ENCODE data around the gene KLHL42.
"Not testable (repeated sequence)": the region's sequence is repeated elsewhere in the genome, so short reads cannot be mapped to it uniquely, and the experiment has no call there.

Gene KLHL42, protein sequence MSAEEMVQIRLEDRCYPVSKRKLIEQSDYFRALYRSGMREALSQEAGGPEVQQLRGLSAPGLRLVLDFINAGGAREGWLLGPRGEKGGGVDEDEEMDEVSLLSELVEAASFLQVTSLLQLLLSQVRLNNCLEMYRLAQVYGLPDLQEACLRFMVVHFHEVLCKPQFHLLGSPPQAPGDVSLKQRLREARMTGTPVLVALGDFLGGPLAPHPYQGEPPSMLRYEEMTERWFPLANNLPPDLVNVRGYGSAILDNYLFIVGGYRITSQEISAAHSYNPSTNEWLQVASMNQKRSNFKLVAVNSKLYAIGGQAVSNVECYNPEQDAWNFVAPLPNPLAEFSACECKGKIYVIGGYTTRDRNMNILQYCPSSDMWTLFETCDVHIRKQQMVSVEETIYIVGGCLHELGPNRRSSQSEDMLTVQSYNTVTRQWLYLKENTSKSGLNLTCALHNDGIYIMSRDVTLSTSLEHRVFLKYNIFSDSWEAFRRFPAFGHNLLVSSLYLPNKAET

DNA sequence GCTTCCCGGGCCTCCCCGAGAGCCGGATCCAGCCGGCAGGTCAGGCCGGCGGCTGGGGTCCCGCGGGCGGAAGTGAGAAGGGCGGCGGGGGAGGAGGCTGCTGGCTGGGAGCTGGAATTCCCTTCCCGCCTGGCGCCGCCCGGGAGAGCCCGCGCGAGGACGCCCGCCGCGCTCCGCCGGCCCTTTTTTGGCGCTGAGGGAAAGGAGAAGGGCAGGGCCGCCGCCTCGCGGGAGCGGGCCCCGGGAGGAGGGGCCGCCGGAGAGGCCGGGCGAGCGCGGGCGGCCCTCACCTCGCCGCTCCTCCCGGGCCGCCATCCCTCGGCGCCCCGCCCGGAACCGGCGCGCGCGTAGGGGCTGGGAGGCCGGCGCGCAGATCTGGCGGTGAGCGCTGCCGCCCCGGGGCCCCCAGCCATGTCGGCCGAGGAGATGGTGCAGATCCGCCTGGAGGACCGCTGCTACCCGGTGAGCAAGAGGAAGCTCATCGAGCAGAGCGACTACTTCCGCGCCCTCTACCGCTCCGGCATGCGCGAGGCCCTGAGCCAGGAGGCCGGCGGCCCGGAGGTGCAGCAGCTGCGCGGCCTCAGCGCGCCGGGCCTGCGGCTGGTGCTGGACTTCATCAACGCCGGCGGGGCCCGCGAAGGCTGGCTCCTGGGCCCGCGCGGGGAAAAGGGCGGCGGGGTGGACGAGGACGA, at the start of gene KLHL42, which contains the start of gene MANSC4:
Gene KLHL42 (plus strand): TSS at position 314 of the 692 bp plus-strand sequence. CDS start 98 bp downstream, at position 412.
Gene MANSC4 (minus strand): TSS at position 317 of the 692 bp plus-strand sequence. CDS start 8,960 bp downstream, outside the sequence.
- peak; percentile 78 for DNase-seq

DNA sequence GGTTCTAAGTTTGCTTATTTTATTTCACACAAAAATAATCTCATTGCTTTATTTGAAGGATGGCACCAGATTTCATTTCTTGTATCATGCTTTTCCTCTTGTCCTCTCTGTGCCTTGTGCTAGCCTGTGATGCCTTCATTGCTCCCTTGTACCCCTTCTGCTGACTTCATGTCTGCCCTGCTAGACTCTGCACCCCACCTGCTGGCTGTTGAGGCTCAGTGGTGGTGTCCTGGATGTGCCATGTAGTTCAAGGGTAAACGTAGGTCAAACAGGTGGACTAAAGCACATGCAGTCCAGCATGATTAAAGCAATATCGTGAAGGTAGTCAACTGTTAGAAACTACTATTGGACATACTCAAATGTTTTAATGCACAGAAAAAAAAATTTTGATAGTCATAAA, 47.8 kb upstream of the KLHL42 start:
- DNase-seq = peak; percentile 21

DNA sequence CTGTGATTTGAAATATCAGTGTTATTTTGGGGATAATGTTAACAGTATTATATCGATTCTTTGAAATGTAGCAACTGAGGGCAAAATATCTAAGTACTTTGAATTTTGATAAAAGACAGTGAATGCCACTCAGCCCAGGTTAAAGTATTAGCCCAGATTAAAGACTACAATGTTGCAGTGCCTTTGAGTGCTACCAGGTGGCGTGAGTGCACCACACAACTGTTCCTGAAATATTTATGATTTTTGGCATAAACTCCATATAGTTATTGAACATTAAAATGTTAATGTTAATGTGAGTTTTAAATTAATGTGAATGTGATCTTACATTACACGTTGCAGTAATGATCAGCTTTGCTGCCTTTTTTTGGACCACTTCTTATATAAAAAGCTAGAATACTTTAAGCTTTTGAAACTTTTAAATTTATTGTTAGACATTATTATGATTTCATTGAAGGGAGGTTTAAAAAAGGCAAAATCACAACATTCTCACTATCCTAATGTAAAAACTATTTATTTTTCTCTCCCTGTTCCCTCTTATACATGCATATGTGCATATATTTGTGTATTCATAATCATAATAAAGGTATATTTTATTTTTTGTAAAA, 46.9 kb upstream of the KLHL42 start:
- peak; percentile 29 for DNase-seq

DNA sequence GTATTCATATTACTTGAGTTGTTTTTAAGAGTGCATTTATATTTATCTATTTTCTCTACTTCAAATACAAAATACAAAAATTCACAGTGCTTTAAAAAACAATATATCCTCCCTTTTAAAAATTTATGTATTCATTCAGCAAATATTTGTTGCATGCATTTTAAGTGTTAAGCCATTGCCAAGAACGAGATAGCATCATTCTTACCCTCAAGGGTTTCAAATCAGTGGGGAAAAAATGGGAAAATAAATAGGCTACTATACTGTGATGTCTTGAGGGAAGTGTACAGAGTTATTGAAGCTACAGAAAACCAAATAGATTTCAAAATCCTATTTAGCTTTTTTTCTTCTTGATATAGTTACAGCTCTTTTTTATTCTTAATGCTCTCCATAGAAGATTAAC, 46.2 kb upstream of the KLHL42 start:
- DNase-seq = no peak

DNA sequence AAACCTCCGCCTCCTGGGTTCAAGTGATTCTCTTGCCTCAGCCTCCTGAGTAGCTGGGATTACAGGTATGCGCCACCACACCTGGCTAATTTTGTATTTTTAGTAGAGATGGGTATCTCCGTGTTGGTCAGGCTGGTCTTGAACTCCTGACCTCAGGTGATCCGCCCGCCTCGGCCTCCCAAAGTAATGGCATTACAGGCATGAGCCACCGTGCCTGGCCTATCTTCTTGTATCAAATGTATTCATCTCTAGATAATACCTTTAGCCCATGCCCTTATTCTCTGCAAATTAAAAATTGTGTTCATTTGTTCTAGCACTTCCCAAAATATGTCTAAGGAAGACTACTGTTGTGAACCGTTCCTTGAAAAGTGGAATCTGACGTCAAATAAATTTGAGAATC, 45.7 kb upstream of the KLHL42 start:
- DNase-seq = not testable (repeated sequence)

DNA sequence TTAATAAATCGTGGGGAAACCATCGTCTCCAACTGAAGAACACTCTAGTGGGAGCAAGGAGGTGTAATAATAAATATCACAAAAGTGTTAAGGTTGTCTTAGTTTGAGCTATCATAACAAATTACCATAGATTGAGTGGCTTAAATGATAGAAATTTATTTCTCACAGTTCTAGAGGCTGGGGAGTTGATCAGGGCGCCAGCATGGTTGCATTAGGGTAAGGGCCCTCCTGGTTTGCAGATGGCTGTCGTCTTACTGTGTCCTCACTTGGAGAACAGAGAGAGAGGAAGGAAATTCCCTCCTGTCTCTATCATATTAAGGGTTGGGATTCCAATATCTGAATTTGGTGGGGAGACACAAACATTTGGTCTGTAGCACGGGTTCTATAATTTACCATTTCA, 36.4 kb upstream of the KLHL42 start:
- no peak for DNase-seq

DNA sequence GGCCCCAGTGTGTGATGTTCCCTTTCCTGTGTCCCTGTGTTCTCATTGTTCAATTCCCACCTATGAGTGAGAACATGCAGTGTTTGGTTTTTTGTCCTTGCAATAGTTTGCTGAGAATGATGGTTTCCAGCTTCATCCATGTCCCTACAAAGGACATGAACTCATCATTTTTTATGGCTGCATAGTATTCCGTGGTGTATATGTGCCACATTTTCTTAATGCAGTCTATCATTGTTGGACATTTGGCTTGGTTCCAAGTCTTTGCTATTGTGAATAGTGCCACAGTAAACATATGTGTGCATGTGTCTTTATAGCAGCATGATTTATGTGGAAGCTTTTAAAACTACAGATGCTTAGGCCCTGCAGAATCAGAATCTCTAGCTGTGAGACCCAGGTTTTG, 34.3 kb upstream of the KLHL42 start:
- not testable (repeated sequence) for DNase-seq

DNA sequence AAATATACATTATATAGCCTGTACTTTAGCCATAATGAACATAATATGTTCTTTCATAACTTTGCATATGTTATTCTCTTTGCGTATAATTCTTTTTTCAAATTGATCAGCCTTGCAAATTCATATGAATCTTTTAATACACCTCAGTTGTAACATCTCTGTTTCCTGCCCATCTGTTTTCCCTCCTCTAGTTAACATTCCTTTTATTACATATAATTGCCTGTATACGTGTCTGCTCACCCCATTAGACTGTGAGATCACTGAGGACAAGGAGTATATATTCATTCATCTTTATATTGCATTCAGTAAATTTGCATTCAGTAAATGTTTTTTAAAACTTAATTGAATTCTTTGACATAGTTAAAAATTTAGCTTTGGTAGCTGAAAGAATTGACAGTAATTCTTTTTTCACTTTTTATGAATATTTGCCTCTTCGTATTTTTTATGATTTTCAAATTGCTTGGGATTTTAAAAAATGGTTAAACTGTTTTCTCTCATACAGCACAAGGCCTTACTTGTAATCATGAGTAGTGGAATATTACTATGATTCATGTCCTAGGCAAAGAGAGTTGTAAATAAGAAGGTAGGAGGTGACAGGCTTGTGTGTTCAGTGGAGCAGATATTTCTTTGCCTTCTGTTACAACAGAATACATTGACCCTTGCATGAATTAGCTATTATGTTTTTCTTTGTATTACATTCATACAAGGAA, 32.8 kb upstream of the KLHL42 start:
- no peak for DNase-seq

DNA sequence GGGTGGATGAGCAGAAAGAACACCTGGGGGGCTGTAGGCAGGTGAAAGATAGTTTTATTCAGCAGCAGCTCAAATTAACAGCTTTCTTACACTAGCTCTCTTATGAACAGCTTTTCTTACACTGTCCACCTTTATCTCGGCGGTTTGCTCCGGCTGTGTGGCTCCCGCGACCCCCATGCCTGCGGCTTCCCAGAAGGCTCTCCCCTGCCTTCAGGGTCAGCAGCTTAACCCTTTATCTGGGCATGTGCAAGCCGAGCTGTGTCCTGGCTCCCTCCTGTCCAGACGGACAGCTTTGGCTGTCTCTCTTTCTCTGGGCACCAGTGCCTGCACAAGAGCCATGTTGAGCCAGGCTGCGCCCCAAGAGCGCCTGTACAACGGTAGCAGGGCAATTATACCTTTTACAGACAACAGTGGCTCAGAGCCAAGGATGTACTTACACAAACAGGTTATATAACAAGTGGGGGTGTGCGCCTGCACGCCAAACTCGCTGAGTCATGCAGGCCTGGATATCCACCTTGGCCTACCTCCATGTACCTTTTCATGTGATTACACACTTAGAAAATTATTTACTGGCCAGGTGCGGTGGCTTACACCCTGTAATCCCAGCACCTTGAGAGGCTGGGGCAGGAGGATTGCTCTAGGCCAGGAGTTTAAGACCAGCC, 28.5 kb upstream of the KLHL42 start:
- peak; percentile 15 for DNase-seq

DNA sequence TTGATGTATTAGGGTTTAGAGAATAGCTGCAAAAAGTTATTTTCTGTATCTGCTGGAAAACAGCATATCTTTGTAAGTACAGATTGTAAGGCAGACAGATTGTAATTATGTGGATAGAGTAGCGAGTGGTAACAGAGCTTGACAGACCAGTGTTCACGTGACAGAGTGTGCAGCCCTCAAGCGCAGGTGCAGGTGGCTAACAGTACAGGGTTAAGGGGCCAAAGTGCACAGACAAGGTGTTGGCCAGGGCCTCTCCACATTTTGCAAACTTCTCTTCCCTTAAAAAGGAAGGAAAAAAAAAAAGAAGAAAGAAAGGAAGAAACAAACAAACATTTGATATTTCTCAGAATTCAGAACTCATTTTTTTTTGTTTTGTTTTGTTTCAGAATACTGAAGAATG, 25.2 kb upstream of the KLHL42 start:
- no peak for DNase-seq

DNA sequence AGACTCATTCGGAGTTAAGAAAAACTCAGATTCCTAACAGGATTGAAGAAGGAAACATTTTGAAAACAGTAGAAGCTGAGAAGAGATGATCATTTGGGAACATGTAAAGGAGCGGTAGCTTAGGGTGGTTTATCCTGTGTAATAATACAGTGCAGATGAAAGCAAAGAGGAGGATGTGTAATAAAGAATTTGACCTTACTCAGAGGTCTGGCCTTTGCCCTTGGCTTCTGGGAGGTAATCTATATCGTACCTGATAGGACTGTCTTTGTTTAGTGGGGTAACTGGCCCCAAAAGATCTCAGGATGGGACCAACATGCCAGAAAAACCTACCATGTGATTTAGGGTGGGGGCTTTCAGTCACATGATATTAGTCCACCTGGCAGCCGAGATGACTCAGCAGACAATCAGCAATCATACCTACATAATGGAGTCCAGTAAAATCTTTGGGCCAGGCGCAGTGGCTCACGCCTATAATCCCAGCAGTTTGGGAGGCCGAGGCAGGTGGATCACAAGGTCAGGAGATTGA, 23.3 kb upstream of the KLHL42 start:
- DNase-seq = no peak

DNA sequence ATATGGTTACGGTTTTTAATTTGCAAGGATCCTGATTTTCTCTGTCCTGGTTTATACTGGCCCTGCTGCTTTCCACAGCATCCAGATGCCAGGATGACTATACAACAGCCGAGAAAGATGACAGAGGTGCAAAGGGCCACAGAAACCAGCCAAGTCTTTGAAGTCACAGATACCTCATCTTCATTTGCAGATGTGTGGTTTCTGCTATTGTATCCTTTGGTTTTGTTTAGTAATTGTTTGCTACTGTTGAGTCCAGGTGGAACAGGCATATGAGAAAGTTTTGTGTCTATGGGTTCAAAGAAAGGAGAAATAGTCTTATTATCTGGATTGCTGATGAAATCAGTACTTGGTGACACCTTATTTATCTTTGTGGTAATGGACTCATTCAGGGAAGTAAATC, 17.3 kb upstream of the KLHL42 start:
- DNase-seq = no peak

DNA sequence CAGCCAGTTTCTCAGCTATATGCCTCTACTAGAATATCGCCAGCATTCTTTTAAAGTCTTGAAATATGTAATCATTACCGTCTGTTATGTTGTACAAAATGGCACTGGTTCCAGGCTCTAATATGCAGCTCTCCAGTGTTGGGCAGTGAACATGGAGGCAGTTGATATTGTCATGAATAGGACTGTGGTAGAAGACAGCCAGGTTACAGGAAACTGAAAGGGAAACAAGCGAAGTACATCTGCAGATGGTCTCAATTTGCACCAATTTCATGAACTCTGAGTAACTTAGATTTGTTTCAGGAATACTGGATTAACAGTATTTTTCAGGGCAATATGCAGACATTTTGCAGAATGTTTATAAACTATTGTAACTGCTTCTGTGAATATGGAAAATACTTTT, 13.4 kb upstream of the KLHL42 start:
- no peak for DNase-seq

DNA sequence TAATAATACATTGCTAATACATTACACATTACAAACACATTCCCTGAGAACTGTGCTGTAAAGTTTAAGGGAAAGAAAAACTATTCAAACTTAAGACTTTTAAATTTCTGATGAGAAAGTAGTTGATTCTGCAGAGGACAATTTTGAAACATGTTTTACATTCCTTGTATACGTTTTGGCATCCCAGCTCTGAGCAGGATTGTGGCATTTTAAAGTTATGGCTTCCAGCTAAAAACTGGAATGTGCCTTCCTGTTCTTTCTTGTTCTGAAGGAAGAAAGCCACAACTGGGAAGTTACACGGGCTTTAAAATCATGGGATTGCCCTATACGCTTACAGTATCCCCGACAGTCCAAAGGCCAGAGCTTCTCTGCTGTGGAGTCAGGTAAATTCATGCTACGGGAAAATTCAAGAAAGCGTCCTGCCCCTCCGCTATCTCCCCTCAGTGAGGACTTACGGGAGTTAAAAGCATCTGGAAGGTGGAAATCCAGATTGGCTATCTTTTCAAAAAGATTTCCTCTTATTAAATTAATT, 10.8 kb upstream of the KLHL42 start:
- DNase-seq = no peak

DNA sequence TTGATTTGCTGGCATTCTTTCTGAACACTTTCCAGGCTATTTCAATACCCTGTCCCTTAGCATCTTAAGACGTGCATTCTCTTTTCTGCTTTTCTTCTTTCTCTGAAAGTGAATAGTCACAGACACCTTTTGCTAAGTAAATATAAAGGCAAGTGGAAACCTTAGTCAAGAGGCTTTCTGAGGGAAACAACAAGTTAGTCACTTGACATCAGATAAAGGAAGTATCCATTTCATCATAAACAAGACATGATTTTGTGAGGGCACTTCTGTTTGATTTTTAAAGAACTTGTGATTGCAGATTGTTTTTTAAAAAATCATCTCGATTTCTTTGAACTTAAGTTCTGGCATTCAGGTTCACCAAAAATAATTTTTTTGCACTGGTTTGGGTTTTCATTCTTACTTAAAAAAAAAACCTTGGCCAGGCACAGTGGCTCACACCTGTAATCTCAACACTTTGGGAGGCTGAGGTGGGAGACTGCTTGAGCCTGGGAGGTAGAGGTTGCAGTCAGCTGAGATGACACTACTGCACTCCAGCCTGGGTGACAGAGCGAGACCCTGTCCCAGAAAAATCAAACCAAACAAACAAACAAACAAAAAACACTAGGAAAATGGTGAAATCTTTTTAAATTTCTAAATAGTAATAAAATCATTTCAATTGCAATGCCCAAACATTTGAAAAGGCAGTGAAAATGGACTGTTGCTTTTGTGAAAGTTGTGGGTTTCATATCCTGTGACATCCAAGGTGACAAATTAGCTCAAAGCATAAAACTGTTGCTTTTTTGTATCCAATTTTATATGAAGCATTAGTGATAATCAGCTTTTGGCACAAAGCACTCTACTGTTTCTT, 8.3 kb upstream of the KLHL42 start:
- DNase-seq = no peak

DNA sequence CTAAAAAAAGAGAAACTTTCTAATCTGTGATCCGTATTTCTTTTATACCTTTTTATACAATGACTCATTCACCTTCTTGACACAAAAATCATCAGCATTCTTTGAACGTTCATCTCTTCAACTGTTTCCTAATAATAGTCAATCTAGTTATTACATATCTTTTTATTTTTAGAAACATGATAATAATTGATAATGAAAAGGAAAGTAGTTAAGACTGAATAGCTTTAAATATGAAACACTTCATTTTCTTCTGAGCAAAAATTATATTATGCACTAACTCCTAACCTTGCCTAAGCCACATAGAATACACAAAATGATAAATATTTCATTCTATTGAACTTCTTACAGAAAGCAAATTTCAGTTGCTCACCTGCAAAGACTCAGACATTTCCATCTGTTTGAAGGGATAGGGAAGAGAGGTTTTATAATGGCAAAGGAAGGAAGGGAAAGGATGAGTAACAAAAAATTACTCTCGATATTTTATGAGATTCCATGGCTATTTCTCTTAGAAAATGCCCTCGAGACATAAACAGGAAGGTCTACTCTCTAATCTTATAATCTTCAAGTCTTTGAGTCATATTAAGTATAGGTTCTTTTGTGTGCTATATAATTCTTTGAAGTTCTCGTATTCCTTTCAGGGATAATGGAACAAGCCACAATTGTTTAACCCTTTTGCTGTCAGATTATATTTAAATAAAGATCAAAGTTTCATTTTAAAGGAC, 7.5 kb upstream of the KLHL42 start:
- no peak for DNase-seq

DNA sequence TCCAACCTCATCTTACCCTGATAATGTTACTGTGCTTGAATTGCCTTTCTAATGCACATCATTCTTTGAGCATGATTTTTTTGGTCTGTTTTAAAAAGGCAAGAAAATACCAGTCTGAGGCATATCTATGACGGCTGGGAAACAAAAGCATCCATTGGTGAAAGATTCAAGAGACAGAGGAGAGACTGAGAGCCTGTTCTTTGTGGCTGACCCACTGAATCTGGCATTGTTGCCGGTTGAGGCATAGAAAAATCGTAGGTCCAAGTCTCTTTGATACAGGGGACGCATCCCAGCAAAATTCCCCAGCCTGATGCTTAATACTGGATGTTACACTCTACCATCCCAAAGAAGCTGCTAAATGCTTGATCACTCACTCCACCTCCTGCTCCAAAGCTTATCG, 2.9 kb upstream of the KLHL42 start:
- no peak for DNase-seq

DNA sequence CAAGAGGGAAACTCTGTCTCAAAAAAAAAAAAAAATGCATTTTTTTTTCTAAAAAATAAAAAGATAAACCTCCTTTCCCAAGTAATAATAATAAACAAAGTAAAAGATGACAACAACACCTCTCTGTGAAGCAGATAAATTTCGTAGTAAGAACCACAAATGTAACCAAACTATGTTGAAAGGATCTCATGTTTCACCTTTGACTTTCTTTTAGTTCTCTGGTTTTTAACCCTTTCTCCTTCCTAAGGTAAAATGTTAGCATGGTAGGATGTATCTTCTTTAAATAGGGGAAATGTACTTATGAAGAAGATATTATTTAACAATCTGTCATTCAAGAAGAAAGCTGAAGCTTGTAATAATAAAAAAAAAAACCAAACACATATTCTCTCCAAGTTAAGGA, 1.8 kb upstream of the KLHL42 start:
- DNase-seq = no peak

DNA sequence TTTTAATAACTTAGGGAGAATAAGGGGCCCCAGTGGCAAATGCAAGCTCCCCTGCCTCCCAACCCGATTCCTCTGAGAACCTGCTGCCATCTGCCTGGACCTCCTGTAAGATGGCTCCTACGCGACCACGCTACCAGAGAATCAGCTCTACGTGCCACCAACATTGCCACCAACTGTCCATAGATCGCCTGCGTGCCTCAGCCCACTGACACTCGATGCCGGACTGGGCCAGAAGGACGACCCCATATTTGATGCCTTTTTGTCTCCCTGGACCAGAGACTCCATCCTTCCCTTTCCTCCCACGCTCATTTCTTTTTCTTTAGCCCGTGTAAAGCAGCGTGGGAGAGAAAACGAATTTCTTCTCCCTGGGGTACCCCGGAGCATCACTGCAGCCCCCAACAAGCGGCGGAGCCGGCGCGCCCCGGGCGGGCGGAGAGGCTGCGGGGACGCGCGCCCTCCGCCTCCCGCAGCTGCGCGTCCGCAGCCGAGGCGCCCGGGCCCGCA, 565 bp upstream of the KLHL42 start:
- DNase-seq = peak; percentile 11

Data from RPMI8226 (cell line).